HUES48 (cell line): ENCODE measurements around the gene INPP5D.

ENCODE experiments used
- H3K27ac ChIP-seq: one replicate; pipeline ENCODE4 v1.7.0; 2013; ENCODE audit warnings: low read depth, low read length, inconsistent platforms
- H3K27me3 ChIP-seq: 2 replicates; pipeline ENCODE4 v1.6.1; 2013; ENCODE audit warnings: mild to moderate bottlenecking, low read length; ENCODE audit not compliant: control insufficient read depth, insufficient read depth
- H3K36me3 ChIP-seq: 2 replicates; pipeline ENCODE4 v1.6.1; 2013; ENCODE audit warnings: low read length; ENCODE audit not compliant: control insufficient read depth, insufficient read depth
- H3K4me1 ChIP-seq: 2 replicates; pipeline ENCODE4 v1.6.1; 2013; ENCODE audit warnings: mild to moderate bottlenecking, low read length; ENCODE audit not compliant: control insufficient read depth, insufficient read depth
- H3K4me3 ChIP-seq: 2 replicates; pipeline ENCODE4 v1.5.1; 2013; ENCODE audit warnings: mild to moderate bottlenecking, low read depth, low read length
- H3K9ac ChIP-seq: 2 replicates; pipeline ENCODE4 v1.6.1; 2013; ENCODE audit warnings: mild to moderate bottlenecking, low read depth, low read length, moderate library complexity
- H3K9me3 ChIP-seq: 2 replicates; pipeline ENCODE4 v1.6.1; 2013; ENCODE audit warnings: low read length; ENCODE audit not compliant: control insufficient read depth, insufficient read depth

The INPP5D gene

GRCh38 chr2:233245406-233245805 lies 185.3 kb downstream of the INPP5D start:
- Histone ChIP-seq H3K36me3 (no peaks in the 10 kb centered on the region), H3K9ac (no peak overlapping the region), H3K4me3 (no peak overlapping the region), H3K27ac (no peak overlapping the region), H3K9me3 (peaks cover 6% of the 10 kb centered on the region), H3K27me3 (no peaks in the 10 kb centered on the region), H3K4me1 (no peaks in the 10 kb centered on the region)

- H3K9ac ChIP-seq: no peak overlapping the region
- no peaks in the 10 kb centered on the region for H3K27me3 ChIP-seq
- no peak overlapping the region for H3K27ac ChIP-seq
- no peak overlapping the region for H3K4me3 ChIP-seq
- H3K36me3 ChIP-seq: no peaks in the 10 kb centered on the region
- peaks cover 14% of the 10 kb centered on the region for H3K9me3 ChIP-seq
- H3K4me1 ChIP-seq: no peaks in the 10 kb centered on the region
Observed at GRCh38 chr2:233247116-233247515, 187.0 kb downstream of the INPP5D start.

GRCh38 chr2:233247744-233248143 lies 187.6 kb downstream of the INPP5D start:
- Histone ChIP-seq H3K27ac (no peak overlapping the region), H3K36me3 (no peaks in the 10 kb centered on the region), H3K9me3 (peaks cover 14% of the 10 kb centered on the region), H3K4me1 (peaks cover 2% of the 10 kb centered on the region), H3K4me3 (no peak overlapping the region), H3K27me3 (no peaks in the 10 kb centered on the region), H3K9ac (no peak overlapping the region)

- Histone ChIP-seq H3K4me1 (peaks cover 6% of the 10 kb centered on the region), H3K27me3 (no peaks in the 10 kb centered on the region), H3K27ac (no peak overlapping the region), H3K9me3 (peaks cover 14% of the 10 kb centered on the region), H3K9ac (no peak overlapping the region), H3K4me3 (no peak overlapping the region), H3K36me3 (peaks cover 6% of the 10 kb centered on the region)
Observed at GRCh38 chr2:233248999-233249398, 188.9 kb downstream of the INPP5D start.

- peaks cover 6% of the 10 kb centered on the region for H3K4me1 ChIP-seq
- H3K27ac ChIP-seq: no peak overlapping the region
- H3K9ac ChIP-seq: no peak overlapping the region
- H3K9me3 ChIP-seq: peaks cover 14% of the 10 kb centered on the region
- no peak overlapping the region for H3K4me3 ChIP-seq
- no peaks in the 10 kb centered on the region for H3K27me3 ChIP-seq
- H3K36me3 ChIP-seq: peaks cover 14% of the 10 kb centered on the region
Observed at GRCh38 chr2:233250568-233250967, 190.4 kb downstream of the INPP5D start.

GRCh38 chr2:233250985-233251305 lies 190.8 kb downstream of the INPP5D start:
- no peak overlapping the region for H3K9ac ChIP-seq

GRCh38 chr2:233251306-233252116 lies 191.4 kb downstream of the INPP5D start, which contains the start of gene ATG16L1:
Gene ATG16L1, plus strand, starts transcription at chr2:233251673. Its CDS starts 155 bp downstream, at chr2:233251828.
- Histone ChIP-seq H3K9ac (peak within 1 kb of the TSS; percentile 80), H3K4me1 (peaks cover 6% of the 10 kb centered on the region)

More at GRCh38 chr2:233250985-233251305, 190.8 kb downstream of the INPP5D start:
- H3K4me3 ChIP-seq: peak overlapping the region; percentile 20; the same call in 1 of the 2 replicates
- H3K27ac ChIP-seq: peak overlapping the region; percentile 31
- H3K4me1 ChIP-seq: peaks cover 6% of the 10 kb centered on the region
- H3K9me3 ChIP-seq: peaks cover 14% of the 10 kb centered on the region
- H3K27me3 ChIP-seq: no peaks in the 10 kb centered on the region
- H3K36me3 ChIP-seq: peaks cover 18% of the 10 kb centered on the region

GRCh38 chr2:233252227-233252626 lies 192.1 kb downstream of the INPP5D start:
- peak overlapping the region; percentile 80 for H3K27ac ChIP-seq
- H3K4me3 ChIP-seq: peak overlapping the region; percentile 86
- H3K9me3 ChIP-seq: peaks cover 14% of the 10 kb centered on the region
- peaks cover 6% of the 10 kb centered on the region for H3K4me1 ChIP-seq
- H3K36me3 ChIP-seq: peaks cover 31% of the 10 kb centered on the region
- no peaks in the 10 kb centered on the region for H3K27me3 ChIP-seq
- H3K9ac ChIP-seq: peak overlapping the region; percentile 80

More at GRCh38 chr2:233251306-233252116, 191.4 kb downstream of the INPP5D start, which contains the start of gene ATG16L1:
- peak within 1 kb of the TSS; percentile 86 for H3K4me3 ChIP-seq
- no peaks in the 10 kb centered on the region for H3K27me3 ChIP-seq
- peaks cover 14% of the 10 kb centered on the region for H3K9me3 ChIP-seq
- peaks cover 24% of the 10 kb centered on the region for H3K36me3 ChIP-seq
- H3K27ac ChIP-seq: peak within 1 kb of the TSS; percentile 80

GRCh38 chr2:233255151-233255550 lies 195.0 kb downstream of the INPP5D start:
- no peak overlapping the region for H3K4me3 ChIP-seq
- H3K27me3 ChIP-seq: no peaks in the 10 kb centered on the region
- peaks cover 57% of the 10 kb centered on the region for H3K36me3 ChIP-seq
- H3K9me3 ChIP-seq: peaks cover 10% of the 10 kb centered on the region
- no peak overlapping the region for H3K9ac ChIP-seq
- peaks cover 6% of the 10 kb centered on the region for H3K4me1 ChIP-seq
- no peak overlapping the region for H3K27ac ChIP-seq

- Histone ChIP-seq H3K9me3 (peaks cover 1% of the 10 kb centered on the region; the same call in 1 of the 2 replicates), H3K4me3 (no peak overlapping the region), H3K27ac (no peak overlapping the region), H3K4me1 (peaks cover 6% of the 10 kb centered on the region), H3K9ac (no peak overlapping the region), H3K36me3 (peaks cover 64% of the 10 kb centered on the region), H3K27me3 (no peaks in the 10 kb centered on the region)
Observed at GRCh38 chr2:233256048-233256447, 195.9 kb downstream of the INPP5D start.
